NCI-H146 (cell line): ENCODE data around the gene CDH5.

Source experiments
- DNase-seq: peaks from one replicate; lab custom pipeline; 2025; lab: John Stamatoyannopoulos, UW

CDH5 gene

DNA sequence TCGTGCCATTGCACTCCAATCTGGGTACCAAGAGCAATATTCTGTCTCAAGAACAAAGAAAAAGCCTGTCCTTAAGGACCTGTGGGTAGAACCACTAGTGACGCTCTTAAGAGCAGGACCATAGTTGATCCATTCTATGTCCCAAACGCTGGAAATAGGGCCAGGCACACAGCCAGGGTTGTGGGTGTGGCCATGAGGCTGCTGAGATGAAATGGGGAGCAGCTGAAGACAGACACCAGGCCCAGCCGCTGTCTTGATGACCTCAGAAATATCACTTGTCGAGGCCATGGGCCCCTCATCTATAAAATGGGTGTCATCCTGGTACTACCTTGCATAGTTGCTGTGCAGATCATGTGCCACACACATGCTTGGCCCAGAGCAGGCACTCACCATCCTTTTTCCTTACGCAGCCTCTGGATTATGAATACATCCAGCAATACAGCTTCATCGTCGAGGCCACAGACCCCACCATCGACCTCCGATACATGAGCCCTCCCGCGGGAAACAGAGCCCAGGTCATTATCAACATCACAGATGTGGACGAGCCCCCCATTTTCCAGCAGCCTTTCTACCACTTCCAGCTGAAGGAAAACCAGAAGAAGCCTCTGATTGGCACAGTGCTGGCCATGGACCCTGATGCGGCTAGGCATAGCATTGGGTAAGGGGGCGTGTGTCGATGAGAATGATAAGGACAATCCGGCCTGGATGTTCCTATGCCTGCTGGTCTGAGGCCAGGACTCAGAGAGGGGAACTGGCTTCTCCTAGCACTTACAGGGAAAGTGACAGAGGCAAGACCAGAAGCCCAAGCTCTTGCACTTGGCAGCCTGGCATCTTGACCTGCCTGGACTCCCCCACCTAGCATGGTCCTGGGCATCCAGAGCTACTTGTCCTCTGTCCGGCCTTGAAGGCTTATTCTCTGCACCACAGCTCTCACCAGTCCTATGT lies 25.5 kb downstream of the CDH5 start:
- no peak for DNase-seq

DNA sequence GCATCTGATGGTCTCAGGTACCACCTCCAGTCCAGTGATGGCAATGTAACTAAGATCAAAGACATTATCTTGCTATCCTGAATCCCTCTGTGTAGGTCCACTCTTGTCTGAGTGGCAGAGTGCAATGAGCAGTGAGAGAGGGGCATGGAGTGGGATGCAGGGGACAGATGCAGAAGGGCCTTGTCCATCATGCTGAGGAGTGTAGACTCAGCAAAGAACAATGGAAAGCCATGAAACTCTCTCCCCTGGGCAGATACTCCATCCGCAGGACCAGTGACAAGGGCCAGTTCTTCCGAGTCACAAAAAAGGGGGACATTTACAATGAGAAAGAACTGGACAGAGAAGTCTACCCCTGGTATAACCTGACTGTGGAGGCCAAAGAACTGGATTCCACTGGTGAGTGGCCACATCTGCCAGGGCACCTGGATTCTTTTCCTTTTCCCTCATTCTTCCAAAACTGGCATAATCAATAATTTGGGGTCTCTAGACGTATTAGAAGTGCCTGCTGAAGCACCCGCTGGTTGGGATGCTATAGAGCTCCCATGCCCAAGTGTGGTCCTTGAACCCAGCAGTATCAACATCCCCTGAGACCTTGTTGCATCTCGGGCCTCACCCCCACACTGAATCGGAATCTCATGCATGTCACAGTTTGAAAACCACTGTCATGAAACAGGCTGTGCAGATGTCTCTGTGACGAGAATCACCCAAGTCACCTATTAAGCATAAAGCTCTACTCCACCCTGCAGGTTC lies 29.5 kb downstream of the CDH5 start:
- no peak for DNase-seq

- no peak for DNase-seq
Measured at GRCh38 chr16:66397736-66398433, 31.4 kb downstream of the CDH5 start.

GRCh38 chr16:66399031-66399430 lies 32.5 kb downstream of the CDH5 start:
- no peak for DNase-seq

DNA sequence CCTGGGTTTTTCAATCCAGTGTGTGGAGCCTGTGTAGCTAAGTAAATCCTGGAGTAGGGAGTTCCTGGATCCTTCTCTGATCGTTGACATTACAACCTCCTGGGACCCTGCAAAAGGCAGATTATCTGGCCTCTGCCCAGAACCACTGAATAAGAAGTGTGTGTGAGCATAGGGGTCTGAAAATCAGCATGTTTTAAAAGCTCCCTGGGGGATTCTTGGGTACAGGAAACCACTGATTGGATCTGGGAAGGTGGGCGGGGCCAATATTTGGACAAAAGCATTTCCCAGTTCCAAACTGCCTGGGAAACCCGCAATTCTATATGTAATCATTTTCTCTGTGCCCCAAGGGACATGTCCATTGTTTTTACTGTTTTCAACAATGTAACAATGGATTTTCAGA lies 33.4 kb downstream of the CDH5 start:
- no peak for DNase-seq

- no peak for DNase-seq
Measured at GRCh38 chr16:66400503-66401380, 34.3 kb downstream of the CDH5 start.

DNA sequence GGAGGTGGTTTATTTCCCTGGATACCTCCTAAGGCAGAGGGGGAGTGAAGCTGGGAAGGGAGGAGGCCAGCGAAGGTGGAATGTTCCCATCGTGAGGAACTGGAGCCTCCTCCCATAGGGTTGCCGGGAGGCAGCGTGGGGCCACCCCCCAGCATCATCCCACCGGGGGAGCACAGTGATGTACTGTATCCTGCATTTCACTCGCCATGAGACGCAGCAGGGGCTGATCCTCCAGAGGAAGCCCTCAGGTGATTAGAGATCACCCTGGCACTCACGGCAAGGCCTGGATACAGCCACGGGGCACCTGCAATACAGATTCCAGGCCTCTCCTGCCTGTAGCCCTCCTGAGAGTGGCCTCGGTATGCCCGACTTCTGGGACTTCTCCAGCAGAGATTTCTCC lies 35.1 kb downstream of the CDH5 start:
- no peak for DNase-seq

GRCh38 chr16:66402166-66402565 lies 35.7 kb downstream of the CDH5 start:
- no peak for DNase-seq

DNA sequence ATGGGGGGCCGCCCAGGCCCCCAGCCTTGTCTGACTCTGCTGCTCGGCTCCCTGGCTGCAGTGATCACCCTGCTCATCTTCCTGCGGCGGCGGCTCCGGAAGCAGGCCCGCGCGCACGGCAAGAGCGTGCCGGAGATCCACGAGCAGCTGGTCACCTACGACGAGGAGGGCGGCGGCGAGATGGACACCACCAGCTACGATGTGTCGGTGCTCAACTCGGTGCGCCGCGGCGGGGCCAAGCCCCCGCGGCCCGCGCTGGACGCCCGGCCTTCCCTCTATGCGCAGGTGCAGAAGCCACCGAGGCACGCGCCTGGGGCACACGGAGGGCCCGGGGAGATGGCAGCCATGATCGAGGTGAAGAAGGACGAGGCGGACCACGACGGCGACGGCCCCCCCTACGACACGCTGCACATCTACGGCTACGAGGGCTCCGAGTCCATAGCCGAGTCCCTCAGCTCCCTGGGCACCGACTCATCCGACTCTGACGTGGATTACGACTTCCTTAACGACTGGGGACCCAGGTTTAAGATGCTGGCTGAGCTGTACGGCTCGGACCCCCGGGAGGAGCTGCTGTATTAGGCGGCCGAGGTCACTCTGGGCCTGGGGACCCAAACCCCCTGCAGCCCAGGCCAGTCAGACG lies 36.2 kb downstream of the CDH5 start:
- no peak for DNase-seq

DNA sequence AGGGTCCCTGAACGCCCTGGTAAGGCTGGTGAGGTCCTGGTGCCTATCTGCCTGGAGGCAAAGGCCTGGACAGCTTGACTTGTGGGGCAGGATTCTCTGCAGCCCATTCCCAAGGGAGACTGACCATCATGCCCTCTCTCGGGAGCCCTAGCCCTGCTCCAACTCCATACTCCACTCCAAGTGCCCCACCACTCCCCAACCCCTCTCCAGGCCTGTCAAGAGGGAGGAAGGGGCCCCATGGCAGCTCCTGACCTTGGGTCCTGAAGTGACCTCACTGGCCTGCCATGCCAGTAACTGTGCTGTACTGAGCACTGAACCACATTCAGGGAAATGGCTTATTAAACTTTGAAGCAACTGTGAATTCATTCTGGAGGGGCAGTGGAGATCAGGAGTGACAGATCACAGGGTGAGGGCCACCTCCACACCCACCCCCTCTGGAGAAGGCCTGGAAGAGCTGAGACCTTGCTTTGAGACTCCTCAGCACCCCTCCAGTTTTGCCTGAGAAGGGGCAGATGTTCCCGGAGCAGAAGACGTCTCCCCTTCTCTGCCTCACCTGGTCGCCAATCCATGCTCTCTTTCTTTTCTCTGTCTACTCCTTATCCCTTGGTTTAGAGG lies 37.1 kb downstream of the CDH5 start:
- DNase-seq = no peak

DNA sequence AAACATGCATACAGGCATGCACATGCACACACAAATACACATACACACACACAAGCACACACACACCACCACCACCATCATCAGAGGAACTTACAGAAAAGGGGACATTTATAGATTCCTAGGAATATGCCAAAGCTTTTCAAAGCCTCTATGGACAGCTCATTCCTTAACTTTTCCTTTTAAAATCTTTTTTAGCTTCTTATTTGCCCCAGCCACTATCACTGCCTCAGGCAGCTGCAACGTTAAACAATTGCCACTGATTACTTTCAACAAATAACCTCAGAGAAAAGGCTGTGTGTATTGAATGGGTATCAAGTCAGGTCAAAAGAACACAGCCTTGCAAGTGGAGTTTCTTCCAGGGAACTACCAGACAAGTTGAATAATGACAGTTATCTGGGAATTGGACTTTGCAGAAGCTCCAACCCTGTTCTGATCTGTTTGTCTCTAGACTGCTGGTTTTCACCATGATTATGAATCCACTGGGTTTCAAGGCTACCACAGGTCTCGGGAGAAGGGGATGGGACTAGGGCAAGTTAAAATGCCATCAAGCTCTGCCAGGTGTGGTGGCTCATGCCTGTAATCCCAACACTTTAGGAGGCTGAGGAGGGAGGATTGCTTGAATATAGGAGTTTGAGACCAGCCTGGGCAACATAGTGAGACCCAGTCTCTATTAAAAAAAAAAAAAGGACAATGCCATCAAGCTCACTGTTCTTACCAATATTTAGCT lies 38.7 kb downstream of the CDH5 start:
- no peak for DNase-seq

DNA sequence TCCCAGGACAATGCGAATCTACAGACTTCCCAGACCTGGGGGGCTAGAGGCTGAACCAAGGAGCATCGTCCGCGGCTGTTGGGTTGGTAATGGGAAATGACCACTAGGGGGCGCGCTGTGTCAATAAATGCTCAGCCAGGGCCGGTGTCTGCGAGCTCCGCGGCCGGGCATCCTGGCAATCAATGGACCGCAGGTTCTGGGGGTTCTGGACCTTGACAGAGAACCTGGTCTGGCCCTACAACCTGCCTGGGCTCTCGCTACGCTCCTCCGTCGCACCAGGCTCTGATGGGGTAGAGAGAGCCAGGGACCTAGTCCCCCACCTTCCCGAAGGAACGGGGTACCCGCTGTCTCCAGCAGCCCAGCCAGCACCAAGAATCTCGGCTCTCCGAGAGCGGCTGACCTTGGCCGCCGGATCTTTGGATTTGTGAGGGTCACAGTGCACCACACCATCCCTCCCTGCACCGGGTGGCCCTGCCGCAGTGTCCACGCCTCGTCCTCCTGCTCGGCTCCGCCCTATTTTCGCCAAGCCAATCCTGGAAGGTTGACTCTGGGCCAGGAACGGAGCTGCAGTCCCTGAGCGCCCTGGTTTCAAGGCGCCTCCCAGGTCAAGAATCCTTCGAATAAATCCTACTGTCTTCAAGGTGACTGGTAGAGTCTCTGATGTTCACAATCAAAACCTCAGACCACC lies 40.2 kb downstream of the CDH5 start:
- peak; percentile 80 for DNase-seq

- DNase-seq = peak; percentile 51
Measured at GRCh38 chr16:66408163-66409048, 41.9 kb downstream of the CDH5 start.

DNA sequence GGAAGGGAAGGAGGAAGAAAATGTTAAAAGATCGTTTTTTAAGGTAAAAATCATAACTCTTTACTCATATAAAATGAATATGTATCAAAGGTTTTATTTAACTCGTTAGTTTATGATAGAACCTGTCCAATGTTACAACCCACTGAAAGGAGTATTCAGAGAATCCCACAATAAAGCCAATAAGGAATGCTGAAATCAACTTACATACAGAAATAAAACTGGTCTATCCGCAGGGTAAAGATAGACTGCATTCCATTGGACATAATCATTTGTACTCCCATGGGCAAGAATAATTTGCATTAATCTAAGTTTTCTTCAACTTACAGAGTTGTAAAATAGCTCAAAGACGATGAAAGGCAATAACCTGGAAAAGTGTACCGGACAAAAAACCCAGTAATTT lies 42.7 kb downstream of the CDH5 start:
- DNase-seq = no peak

GRCh38 chr16:66412182-66412581 lies 45.7 kb downstream of the CDH5 start:
- no peak for DNase-seq

GRCh38 chr16:66414891-66415290 lies 48.4 kb downstream of the CDH5 start:
- DNase-seq = no peak

- no peak for DNase-seq
Measured at GRCh38 chr16:66416136-66416535, 49.6 kb downstream of the CDH5 start.

DNA sequence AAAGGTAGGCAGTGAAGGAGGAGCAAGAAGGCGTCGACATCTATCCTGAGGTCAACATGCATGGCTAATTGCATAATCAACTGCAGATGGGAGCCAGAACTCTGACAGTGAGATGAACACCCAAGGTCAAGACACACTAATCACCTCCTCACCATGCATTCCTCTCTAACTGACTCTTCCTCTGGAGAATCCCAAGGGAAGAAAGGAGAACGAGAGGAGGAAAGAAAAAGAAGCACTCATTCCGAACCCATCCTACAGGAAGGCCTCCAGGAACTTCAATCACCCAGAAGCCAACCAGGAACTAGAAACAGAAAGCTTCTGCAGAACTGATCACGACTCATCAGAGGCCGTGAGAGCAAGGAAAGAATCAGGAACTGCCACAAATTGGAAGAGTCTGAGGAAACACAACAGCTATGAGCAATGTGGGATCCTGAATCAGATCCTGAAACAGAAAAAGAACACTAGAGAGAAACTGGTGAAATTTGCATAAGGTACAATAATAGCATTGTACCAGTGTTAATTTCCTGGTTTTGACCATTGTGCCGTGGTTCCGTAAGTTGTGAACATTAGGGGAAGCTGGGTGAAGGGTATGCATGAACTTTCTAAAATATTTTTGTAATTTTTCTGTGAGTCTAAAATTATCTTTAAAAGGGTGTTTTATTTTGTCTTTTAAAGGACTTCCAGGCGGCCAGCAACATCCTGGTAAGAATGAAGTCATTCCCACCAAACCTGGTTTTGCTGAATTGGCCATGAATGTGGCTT lies 50.6 kb downstream of the CDH5 start:
- no peak for DNase-seq
